PC-3 (cell line): ENCODE results near the gene PRR5. TPM values are rescaled to one million over a fixed set of nuclear protein-coding genes. Genes with fewer than 3 reads are reported as not detected.

Experiments
- ATAC-seq: fragments of 200-7000 bp; cut with Tn5 transposase; 2 replicates; pipeline ENCODE4 v1.9.1; 2020; ENCODE audit warnings: mild to moderate bottlenecking, moderate library complexity
- BruUV-seq: library from RNA; stranded (reverse); fragments of 400-500 nt; replicated peaks from 2 replicates; lab custom pipeline; 2021; lab: Mats Ljungman, UMichigan
- CTCF ChIA-PET: fragments of 300-600 bp; sonication (Branson Sonifier 250); formaldehyde crosslinking; loops from one replicate; lab custom pipeline; 2022; ENCODE audit warnings: antibody characterized with exemption; lab: Charles Lee
- POLR2A ChIA-PET: fragments of 300-600 bp; sonication (Branson Sonifier 250); formaldehyde crosslinking; loops from one replicate; lab custom pipeline; 2022; ENCODE audit warnings: antibody characterized with exemption; ENCODE audit not compliant: unreplicated experiment; lab: Charles Lee
- DNase-seq: peaks from one replicate; pipeline ENCODE4 v3.0.0-alpha.2; 2015
- H2AFZ ChIP-seq: fragments of 300-600 bp; sonication (generic); 2 replicates; pipeline ENCODE4 v1.6.0; 2016; ENCODE audit warnings: antibody characterized with exemption, low read length
- H3F3A ChIP-seq: fragments of 300-600 bp; sonication (generic); one replicate; pipeline ENCODE4 v1.6.0; 2017; ENCODE audit warnings: antibody characterized with exemption, low read length, control low read depth, mild to moderate bottlenecking; ENCODE audit not compliant: unreplicated experiment
- H3K27ac ChIP-seq: fragments of 300-600 bp; sonication (generic); 2 replicates; pipeline ENCODE4 v1.5.1; 2016; ENCODE audit warnings: mild to moderate bottlenecking, low read length
- H3K27me3 ChIP-seq: fragments of 300-600 bp; sonication (generic); 2 replicates; pipeline ENCODE4 v1.6.1; 2016; ENCODE audit warnings: low read length, mixed read lengths
- H3K36me3 ChIP-seq: fragments of 300-600 bp; sonication (generic); 2 replicates; pipeline ENCODE4 v1.6.1; 2016; ENCODE audit warnings: low read depth, mixed run types, low read length, mixed read lengths
- H3K4me1 ChIP-seq: fragments of 300-600 bp; sonication (generic); 2 replicates; pipeline ENCODE4 v1.5.1; 2016; ENCODE audit warnings: low read length; ENCODE audit not compliant: insufficient read depth
- H3K4me2 ChIP-seq: fragments of 300-600 bp; sonication (generic); 2 replicates; pipeline ENCODE4 v1.6.0; 2016; ENCODE audit warnings: low read length
- H3K4me3 ChIP-seq: fragments of 300-600 bp; sonication (generic); 2 replicates; pipeline ENCODE4 v1.5.1; 2016; ENCODE audit warnings: mild to moderate bottlenecking, low read length, mixed read lengths
- H3K79me2 ChIP-seq: fragments of 300-600 bp; sonication (generic); 2 replicates; pipeline ENCODE4 v1.6.1; 2017; ENCODE audit warnings: low read length, mixed read lengths
- H3K9ac ChIP-seq: fragments of 300-600 bp; sonication (generic); 2 replicates; pipeline ENCODE4 v1.6.0; 2016; ENCODE audit warnings: mild to moderate bottlenecking, low read length
- H3K9me2 ChIP-seq: fragments of 300-600 bp; sonication (generic); replicated peaks from 2 replicates; pipeline ENCODE4 v1.6.1; 2016; ENCODE audit warnings: mixed run types, low read length, mixed read lengths
- H3K9me3 ChIP-seq: fragments of 300-600 bp; sonication (generic); 2 replicates; pipeline ENCODE4 v1.6.1; 2016; ENCODE audit warnings: low read length, mixed read lengths
- H4K20me1 ChIP-seq: fragments of 300-600 bp; sonication (generic); 2 replicates; pipeline ENCODE4 v1.6.1; 2016; ENCODE audit warnings: low read length, mixed read lengths
- EZH2 ChIP-seq: fragments of 300-600 bp; sonication (generic); IDR thresholded peaks from one replicate; pipeline ENCODE4 v1.6.1; 2017; ENCODE audit warnings: antibody characterized with exemption, mild to moderate bottlenecking, low read length; ENCODE audit not compliant: unreplicated experiment
- EZH2phosphoT487 ChIP-seq: fragments of 300-600 bp; sonication (generic); IDR thresholded peaks from 2 replicates; pipeline ENCODE4 v1.6.1; 2018; ENCODE audit warnings: mild to moderate bottlenecking, antibody characterized with exemption, low read length, borderline replicate concordance
- intact Hi-C: fragments of 100-400 bp; cut with micrococcal nuclease; formaldehyde crosslinking; loops from 2 replicates; pipeline ENCODE4 v1.9.0; 2023
- total RNA-seq: library from RNA; depleted of rRNA; stranded (reverse); fragments of >200 nt; gene quantifications from 2 replicates; pipeline ENCODE4 v1.2.3, GENCODE V29; 2014
- TF ChIP-seq, protein P1 (sequence below): fragments of 300-600 bp; sonication (generic); conservative IDR thresholded peaks from 2 replicates; pipeline ENCODE4 v1.5.1; 2017; ENCODE audit warnings: antibody characterized with exemption, low read depth, mild to moderate bottlenecking, low read length

The PRR5 gene
- total RNA-seq, 1 experiment from 2014 or later = 14.5 TPM

- TF ChIP-seq EZH2 (no peak), EZH2phosphoT487 (no peak)
- TF ChIP-seq, protein P1, sequence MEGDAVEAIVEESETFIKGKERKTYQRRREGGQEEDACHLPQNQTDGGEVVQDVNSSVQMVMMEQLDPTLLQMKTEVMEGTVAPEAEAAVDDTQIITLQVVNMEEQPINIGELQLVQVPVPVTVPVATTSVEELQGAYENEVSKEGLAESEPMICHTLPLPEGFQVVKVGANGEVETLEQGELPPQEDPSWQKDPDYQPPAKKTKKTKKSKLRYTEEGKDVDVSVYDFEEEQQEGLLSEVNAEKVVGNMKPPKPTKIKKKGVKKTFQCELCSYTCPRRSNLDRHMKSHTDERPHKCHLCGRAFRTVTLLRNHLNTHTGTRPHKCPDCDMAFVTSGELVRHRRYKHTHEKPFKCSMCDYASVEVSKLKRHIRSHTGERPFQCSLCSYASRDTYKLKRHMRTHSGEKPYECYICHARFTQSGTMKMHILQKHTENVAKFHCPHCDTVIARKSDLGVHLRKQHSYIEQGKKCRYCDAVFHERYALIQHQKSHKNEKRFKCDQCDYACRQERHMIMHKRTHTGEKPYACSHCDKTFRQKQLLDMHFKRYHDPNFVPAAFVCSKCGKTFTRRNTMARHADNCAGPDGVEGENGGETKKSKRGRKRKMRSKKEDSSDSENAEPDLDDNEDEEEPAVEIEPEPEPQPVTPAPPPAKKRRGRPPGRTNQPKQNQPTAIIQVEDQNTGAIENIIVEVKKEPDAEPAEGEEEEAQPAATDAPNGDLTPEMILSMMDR = no peak
- Histone ChIP-seq H3K36me3 (no peaks in the 10 kb centered on the region; the same call in 1 of the 2 replicates), H3F3A (no peaks in the 10 kb centered on the region), H2AFZ (no peak overlapping the region), H3K9ac (no peak overlapping the region), H3K79me2 (no peaks in the 10 kb centered on the region), H3K9me2 (no peaks in the 10 kb centered on the region), H4K20me1 (no peaks in the 10 kb centered on the region), H3K4me1 (peaks cover 5% of the 10 kb centered on the region), H3K27ac (no peak overlapping the region), H3K9me3 (no peaks in the 10 kb centered on the region), H3K27me3 (no peaks in the 10 kb centered on the region), H3K4me3 (no peak overlapping the region), H3K4me2 (no peak overlapping the region)
- BruUV-seq = no TSS peak
- CTCF ChIA-PET = no interaction called here
- intact Hi-C loops = no loop called here
- ATAC-seq (no peak), DNase-seq (no peak)
- POLR2A ChIA-PET = no interaction called here
Observed at GRCh38 chr22:44683237-44683636, 18.8 kb upstream of the PRR5 start.

- H3K36me3 ChIP-seq = no peaks in the 10 kb centered on the region; the same call in 1 of the 2 replicates
- no TSS peak for BruUV-seq
- H3F3A ChIP-seq = no peaks in the 10 kb centered on the region
- DNase-seq = no peak
- no peak for ATAC-seq
- no peak overlapping the region for H3K27ac ChIP-seq
- no peaks in the 10 kb centered on the region for H3K9me3 ChIP-seq
- intact Hi-C loops = no loop called here
- H2AFZ ChIP-seq = no peak overlapping the region
- no peaks in the 10 kb centered on the region for H3K27me3 ChIP-seq
- no peak overlapping the region for H3K9ac ChIP-seq
- ChIA-PET POLR2A (no interaction called here), CTCF (interaction anchor here (0.9 kb wide), 1 partner anchor 35 kb away, joined by 3 read pairs; no protein-coding TSS in a partner anchor)
- H3K9me2 ChIP-seq = no peaks in the 10 kb centered on the region
- no peaks in the 10 kb centered on the region for H3K79me2 ChIP-seq
- TF ChIP-seq, protein P1 = no peak
- TF ChIP-seq EZH2 = no peak
- TF ChIP-seq EZH2phosphoT487 = no peak
- no peak overlapping the region for H3K4me2 ChIP-seq
- H3K4me1 ChIP-seq = peaks cover 5% of the 10 kb centered on the region
- H4K20me1 ChIP-seq = no peaks in the 10 kb centered on the region
- no peak overlapping the region for H3K4me3 ChIP-seq
Observed at GRCh38 chr22:44683881-44684280, 18.1 kb upstream of the PRR5 start.

- POLR2A ChIA-PET = no interaction called here
- no peaks in the 10 kb centered on the region for H3K9me3 ChIP-seq
- no peak overlapping the region for H3K9ac ChIP-seq
- H3K27ac ChIP-seq = no peak overlapping the region
- peak; percentile 90 for DNase-seq
- no TSS peak for BruUV-seq
- H4K20me1 ChIP-seq = no peaks in the 10 kb centered on the region
- no peaks in the 10 kb centered on the region; the same call in 1 of the 2 replicates for H3K36me3 ChIP-seq
- CTCF ChIA-PET = interaction anchor here (0.6 to 0.9 kb wide), 5 partner anchors 9 to 771 kb away, joined by 3 to 5 read pairs (median 3); no protein-coding TSS in a partner anchor
- intact Hi-C loops = no loop called here
- H3K9me2 ChIP-seq = no peaks in the 10 kb centered on the region
- peak overlapping the region; percentile 60; the same call in 1 of the 2 replicates for H2AFZ ChIP-seq
- TF ChIP-seq EZH2 = no peak
- TF ChIP-seq, protein P1 = peak; percentile 91
- no peaks in the 10 kb centered on the region for H3F3A ChIP-seq
- peak overlapping the region; percentile 69 for H3K4me2 ChIP-seq
- no peaks in the 10 kb centered on the region for H3K79me2 ChIP-seq
- no peaks in the 10 kb centered on the region for H3K27me3 ChIP-seq
- H3K4me3 ChIP-seq = no peak overlapping the region
- ATAC-seq = peak; percentile 93
- H3K4me1 ChIP-seq = peaks cover 5% of the 10 kb centered on the region
Observed at GRCh38 chr22:44684506-44685383, 17.3 kb upstream of the PRR5 start.
